ENCODE data around the gene ZNF850.
A peak's percentile ranks its signal among the peaks of the same experiment; 100 is the strongest.
"Not testable (repeated sequence)": the region's sequence is repeated elsewhere in the genome, so short reads cannot be mapped to it uniquely, and the experiment has no call there.

Gene ZNF850

GRCh38 chr19:36772311-36773222 lies at the start of gene ZNF850:
TSS of gene ZNF850 (minus strand) at chr19:36772807. CDS start at chr19:36762606, 10,201 bp downstream.
- no peak for TF ChIP-seq CTCF (conservative IDR thresholded peaks at IDR 0.05)
- no peak for TF ChIP-seq ZFX (IDR thresholded peaks at IDR 0.05)
- peak within 1 kb of the TSS; percentile 78 for H3K27ac ChIP-seq

- H3K27ac ChIP-seq, result no peak overlapping the region
- TF ChIP-seq CTCF (conservative IDR thresholded peaks at IDR 0.05), result no peak
- no peak for TF ChIP-seq ZFX (IDR thresholded peaks at IDR 0.05)
These were observed 49.2 kb upstream of the ZNF850 start for GRCh38 chr19:36821758-36822157.

- no peak for TF ChIP-seq ZFX (IDR thresholded peaks at IDR 0.05)
- no peak for TF ChIP-seq CTCF (conservative IDR thresholded peaks at IDR 0.05)
- H3K27ac ChIP-seq, result no peak overlapping the region
These were observed 46.6 kb upstream of the ZNF850 start for GRCh38 chr19:36819130-36819630.

GRCh38 chr19:36807029-36807428 lies 34.4 kb upstream of the ZNF850 start:
- TF ChIP-seq ZFX (IDR thresholded peaks at IDR 0.05), result no peak
- no peak for TF ChIP-seq CTCF (conservative IDR thresholded peaks at IDR 0.05)
- no peak overlapping the region for H3K27ac ChIP-seq

GRCh38 chr19:36805364-36805763 lies 32.8 kb upstream of the ZNF850 start:
- TF ChIP-seq CTCF (conservative IDR thresholded peaks at IDR 0.05), result no peak
- TF ChIP-seq ZFX (IDR thresholded peaks at IDR 0.05), result no peak
- H3K27ac ChIP-seq, result no peak overlapping the region

GRCh38 chr19:36797786-36798108 lies 25.1 kb upstream of the ZNF850 start:
- TF ChIP-seq ZFX (IDR thresholded peaks at IDR 0.05) (no peak), CTCF (conservative IDR thresholded peaks at IDR 0.05) (no peak)
- H3K27ac ChIP-seq, result peak overlapping the region; percentile 70

GRCh38 chr19:36796714-36796992 lies 24.0 kb upstream of the ZNF850 start:
- TF ChIP-seq CTCF (conservative IDR thresholded peaks at IDR 0.05), result no peak
- TF ChIP-seq ZFX (IDR thresholded peaks at IDR 0.05), result no peak
- H3K27ac ChIP-seq, result no peak overlapping the region

GRCh38 chr19:36791420-36792141 lies 19.0 kb upstream of the ZNF850 start:
- H3K27ac ChIP-seq, result not testable (repeated sequence)
